GM12874 (cell line): ENCODE data around the gene PIP5K1B.

Experiments
- TF ChIP-seq, protein P1 (sequence below): IDR thresholded peaks from 2 replicates; pipeline ENCODE4 v1.5.1; 2011; ENCODE audit warnings: low read depth, mild to moderate bottlenecking, control low read depth, low read length, moderate library complexity; ENCODE audit not compliant: insufficient read depth

PIP5K1B gene

DNA sequence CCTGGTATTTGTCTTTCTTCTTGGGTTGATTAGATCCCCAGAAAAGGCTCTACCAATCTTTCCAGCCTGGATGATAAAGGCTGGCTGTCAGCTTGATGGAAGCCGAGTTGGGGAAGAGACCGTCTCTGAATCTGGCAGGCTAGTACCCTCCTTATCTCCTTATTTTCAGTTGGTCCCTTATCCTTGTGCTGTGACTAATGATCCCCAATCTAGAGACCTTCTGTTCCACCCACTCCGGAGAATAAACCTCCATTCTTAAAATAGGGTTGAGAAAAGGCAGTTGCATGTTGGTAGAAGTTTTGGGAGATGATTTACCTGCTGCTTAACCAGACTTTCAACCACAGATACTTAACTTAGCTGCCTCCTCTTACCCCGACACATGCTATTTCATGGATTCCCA is 256.5 kb downstream of the PIP5K1B start:
- TF ChIP-seq, protein P1, sequence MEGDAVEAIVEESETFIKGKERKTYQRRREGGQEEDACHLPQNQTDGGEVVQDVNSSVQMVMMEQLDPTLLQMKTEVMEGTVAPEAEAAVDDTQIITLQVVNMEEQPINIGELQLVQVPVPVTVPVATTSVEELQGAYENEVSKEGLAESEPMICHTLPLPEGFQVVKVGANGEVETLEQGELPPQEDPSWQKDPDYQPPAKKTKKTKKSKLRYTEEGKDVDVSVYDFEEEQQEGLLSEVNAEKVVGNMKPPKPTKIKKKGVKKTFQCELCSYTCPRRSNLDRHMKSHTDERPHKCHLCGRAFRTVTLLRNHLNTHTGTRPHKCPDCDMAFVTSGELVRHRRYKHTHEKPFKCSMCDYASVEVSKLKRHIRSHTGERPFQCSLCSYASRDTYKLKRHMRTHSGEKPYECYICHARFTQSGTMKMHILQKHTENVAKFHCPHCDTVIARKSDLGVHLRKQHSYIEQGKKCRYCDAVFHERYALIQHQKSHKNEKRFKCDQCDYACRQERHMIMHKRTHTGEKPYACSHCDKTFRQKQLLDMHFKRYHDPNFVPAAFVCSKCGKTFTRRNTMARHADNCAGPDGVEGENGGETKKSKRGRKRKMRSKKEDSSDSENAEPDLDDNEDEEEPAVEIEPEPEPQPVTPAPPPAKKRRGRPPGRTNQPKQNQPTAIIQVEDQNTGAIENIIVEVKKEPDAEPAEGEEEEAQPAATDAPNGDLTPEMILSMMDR: no peak

GRCh38 chr9:68963416-68963815 is 258.4 kb downstream of the PIP5K1B start:
- TF ChIP-seq, protein P1: no peak

DNA sequence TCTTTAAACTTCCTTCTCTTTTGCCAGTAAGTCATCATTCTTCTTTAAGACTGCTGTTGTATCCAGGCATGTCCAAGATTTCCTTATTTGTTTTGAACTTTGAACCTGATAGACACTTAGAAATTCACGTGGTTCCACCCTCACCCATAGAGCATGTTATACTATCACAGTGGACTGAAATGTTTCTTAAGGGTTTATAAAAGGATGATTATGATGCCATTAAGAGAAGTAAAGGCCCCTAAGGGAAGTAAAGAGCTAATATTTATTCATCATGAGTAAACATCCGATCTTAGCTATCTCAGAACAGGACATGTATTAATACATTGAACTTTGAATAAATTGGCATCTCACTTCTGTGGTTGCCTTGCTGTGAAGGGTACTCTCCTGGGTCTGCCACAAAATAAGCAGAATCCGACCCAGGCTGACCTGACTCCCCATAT is 259.1 kb downstream of the PIP5K1B start:
- TF ChIP-seq, protein P1: no peak

DNA sequence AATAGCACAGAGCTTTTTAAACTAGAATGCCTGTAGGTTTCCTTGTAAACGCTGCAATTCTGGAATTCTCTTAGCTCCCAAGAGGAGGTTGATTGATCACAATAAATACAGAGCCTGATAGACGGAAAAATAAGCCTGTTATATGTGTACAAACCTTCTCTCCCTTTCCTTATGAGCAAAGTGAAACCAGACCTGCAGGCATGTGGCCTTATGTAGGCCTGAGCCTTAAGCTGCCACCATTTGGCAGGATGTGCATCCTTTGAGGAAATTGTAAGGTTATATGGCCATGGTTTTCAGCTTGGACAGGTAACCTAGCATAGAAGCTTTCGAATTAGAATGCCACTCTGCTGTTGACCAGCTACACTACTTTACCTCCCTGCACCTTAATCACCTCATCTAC is 259.7 kb downstream of the PIP5K1B start:
- TF ChIP-seq, protein P1: no peak

DNA sequence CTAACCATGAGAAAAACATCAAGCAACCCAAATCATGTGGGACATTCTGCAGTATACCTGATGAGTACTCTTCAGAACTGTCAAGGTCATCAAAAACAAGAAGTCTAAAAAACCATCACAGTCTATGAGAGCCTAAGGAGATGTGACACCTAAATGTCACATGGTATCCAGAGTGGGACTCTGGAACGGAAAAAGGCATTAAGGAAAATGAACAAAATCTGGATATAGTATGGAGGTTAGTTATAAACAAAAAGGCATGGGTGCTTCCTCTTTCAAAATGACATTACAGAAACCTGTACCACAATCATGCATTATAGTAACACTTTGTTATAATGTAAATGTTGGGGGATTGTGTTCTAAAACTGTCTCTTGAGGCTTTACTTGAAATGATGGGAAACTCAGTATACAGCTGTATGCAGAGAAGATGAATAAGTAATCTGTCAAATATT is 261.5 kb downstream of the PIP5K1B start:
- TF ChIP-seq, protein P1: no peak

DNA sequence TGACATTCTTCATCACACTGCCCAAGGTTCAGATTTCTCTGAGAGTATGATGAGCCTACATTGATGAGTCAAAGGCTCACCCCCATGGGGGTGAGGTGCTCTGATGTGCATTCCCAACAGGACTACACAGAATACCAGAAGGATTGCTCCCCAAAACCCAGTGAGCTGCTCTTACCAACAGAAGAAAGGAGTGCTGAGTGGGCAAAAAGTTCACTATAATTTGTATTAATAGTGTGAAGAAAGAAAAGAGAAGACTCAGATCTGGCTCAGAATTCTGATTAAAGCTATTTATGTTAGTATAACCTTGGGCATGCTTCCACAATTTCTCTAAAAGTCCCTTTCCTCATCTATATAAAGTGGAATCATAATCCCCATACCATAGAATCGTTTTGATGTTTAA is 262.8 kb downstream of the PIP5K1B start:
- TF ChIP-seq, protein P1: no peak

DNA sequence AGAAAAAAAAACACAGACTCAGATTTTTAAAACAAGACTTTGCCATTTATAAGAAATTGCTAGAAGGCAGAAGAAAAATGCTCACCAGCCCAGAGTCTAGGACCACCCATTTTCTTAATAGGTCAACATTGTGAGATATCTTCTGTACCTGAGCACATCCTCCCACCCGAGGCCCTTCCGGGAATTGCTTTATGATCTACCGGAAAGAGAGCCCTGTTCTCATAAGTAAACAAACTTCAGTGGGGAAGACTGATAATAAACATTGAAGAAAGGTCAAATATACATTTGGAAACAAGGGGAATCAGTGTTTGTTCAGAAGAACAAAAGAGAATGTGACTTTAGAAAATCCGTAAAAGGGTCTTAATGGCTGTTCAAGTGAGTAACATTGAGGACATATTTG is 264.5 kb downstream of the PIP5K1B start:
- TF ChIP-seq, protein P1: no peak
